GM23338 (cell line): ENCODE results near the gene NT5M. TPM values are rescaled to one million over a fixed set of nuclear protein-coding genes. Genes with fewer than 3 reads are reported as not detected.

Source experiments
- ATAC-seq: fragments of 200-7000 bp; cut with Tn5 transposase; 3 replicates; pipeline ENCODE4 v1.9.1; 2020
- DNase-seq: peaks from one replicate; pipeline ENCODE4 v3.0.0-alpha.2; 2015; ENCODE audit warnings: low spot score
- H2AFZ ChIP-seq: fragments of 200-600 bp; sonication (generic); 2 replicates; pipeline ENCODE4 v1.8.0; 2016; ENCODE audit warnings: antibody characterized with exemption, mild to moderate bottlenecking, moderate library complexity
- H3F3A ChIP-seq: fragments of 200-600 bp; sonication (generic); replicated peaks from 2 replicates; pipeline ENCODE4 v1.8.0; 2017; ENCODE audit warnings: antibody characterized with exemption, mixed run types, low read depth
- H3K27ac ChIP-seq: fragments of 200-600 bp; sonication (generic); 2 replicates; pipeline ENCODE4 v1.6.1; 2016; ENCODE audit warnings: low read depth
- H3K27me3 ChIP-seq: fragments of 200-600 bp; sonication (generic); 2 replicates; pipeline ENCODE4 v1.8.0; 2016; ENCODE audit warnings: mild to moderate bottlenecking, mixed run types, moderate library complexity; ENCODE audit not compliant: insufficient read depth
- H3K36me3 ChIP-seq: fragments of 200-600 bp; sonication (generic); 2 replicates; pipeline ENCODE4 v1.8.0; 2016; ENCODE audit warnings: mild to moderate bottlenecking; ENCODE audit not compliant: insufficient read depth
- H3K4me1 ChIP-seq: fragments of 200-600 bp; sonication (generic); 2 replicates; pipeline ENCODE4 v1.8.0; 2016; ENCODE audit warnings: mild to moderate bottlenecking, moderate library complexity; ENCODE audit not compliant: insufficient read depth
- H3K4me2 ChIP-seq: fragments of 200-600 bp; sonication (generic); 2 replicates; pipeline ENCODE4 v1.7.1; 2017; ENCODE audit warnings: mixed run types
- H3K4me3 ChIP-seq: fragments of 200-600 bp; sonication (generic); 2 replicates; pipeline ENCODE4 v1.6.1; 2016; ENCODE audit warnings: mixed run types
- H3K79me2 ChIP-seq: fragments of 200-600 bp; sonication (generic); replicated peaks from 2 replicates; pipeline ENCODE4 v1.8.0; 2017; ENCODE audit warnings: mild to moderate bottlenecking; ENCODE audit not compliant: insufficient read depth
- H3K9me2 ChIP-seq: fragments of 200-600 bp; sonication (generic); 2 replicates; pipeline ENCODE4 v1.8.0; 2017; ENCODE audit not compliant: insufficient read depth
- H4K20me1 ChIP-seq: fragments of 200-600 bp; sonication (generic); replicated peaks from 2 replicates; pipeline ENCODE4 v1.8.0; 2017; ENCODE audit warnings: mild to moderate bottlenecking; ENCODE audit not compliant: insufficient read depth
- H3K27ac Mint-ChIP-seq: 2 replicates; pipeline ENCODE4 v1.8.0; 2020; ENCODE audit warnings: inconsistent platforms, mild to moderate bottlenecking, moderate library complexity, mixed read lengths
- H3K27me3 Mint-ChIP-seq: 3 replicates; pipeline ENCODE4 v1.8.0; 2022; ENCODE audit warnings: low read depth, mild to moderate bottlenecking, moderate library complexity, mixed read lengths, inconsistent platforms; ENCODE audit not compliant: insufficient read depth, poor library complexity
- H3K36me3 Mint-ChIP-seq: 3 replicates; pipeline ENCODE4 v1.8.0; 2021; ENCODE audit warnings: low read depth, mild to moderate bottlenecking, inconsistent platforms, moderate library complexity, mixed read lengths
- H3K4me1 Mint-ChIP-seq: 3 replicates; pipeline ENCODE4 v1.8.0; 2020; ENCODE audit warnings: mild to moderate bottlenecking, inconsistent platforms, mixed read lengths
- H3K4me3 Mint-ChIP-seq: 3 replicates; pipeline ENCODE4 v1.8.0; 2021; ENCODE audit warnings: moderate library complexity, mild to moderate bottlenecking, inconsistent platforms, mixed read lengths
- H3K9me3 Mint-ChIP-seq: 3 replicates; pipeline ENCODE4 v1.8.0; 2020; ENCODE audit warnings: moderate library complexity, mild to moderate bottlenecking, inconsistent platforms, mixed read lengths
- EZH2 ChIP-seq: fragments of 200-600 bp; sonication (generic); IDR thresholded peaks from one replicate; pipeline ENCODE4 v1.8.0; 2017; ENCODE audit warnings: antibody characterized with exemption, mild to moderate bottlenecking, low read depth; ENCODE audit not compliant: unreplicated experiment
- EZH2phosphoT487 ChIP-seq: fragments of 200-600 bp; sonication (generic); IDR thresholded peaks from one replicate; pipeline ENCODE4 v1.8.1; 2018; ENCODE audit warnings: antibody characterized with exemption; ENCODE audit not compliant: unreplicated experiment
- JUNB ChIP-seq: IDR thresholded peaks from one replicate; pipeline ENCODE4 v1.6.1; 2016; ENCODE audit warnings: antibody characterized with exemption; ENCODE audit not compliant: unreplicated experiment
- NANOG ChIP-seq: IDR thresholded peaks from 2 replicates; pipeline ENCODE4 v1.6.1; 2016; ENCODE audit warnings: antibody characterized with exemption, borderline replicate concordance
- POLR2AphosphoS5 ChIP-seq: IDR thresholded peaks from 2 replicates; pipeline ENCODE4 v1.6.1; 2016; ENCODE audit warnings: antibody characterized with exemption, low read depth
- STAT1 ChIP-seq: IDR thresholded peaks from one replicate; pipeline ENCODE4 v1.6.1; 2016; ENCODE audit warnings: antibody characterized with exemption; ENCODE audit not compliant: unreplicated experiment
- ZNF114 ChIP-seq: fragments of 250-450 bp; sonication (Bioruptor Pico); IDR thresholded peaks from 2 replicates; pipeline ENCODE4 v1.5.0; 2020; ENCODE audit warnings: mild to moderate bottlenecking, moderate library complexity
- ZNF331 ChIP-seq: fragments of 250-450 bp; sonication (Bioruptor Pico); IDR thresholded peaks from 2 replicates; pipeline ENCODE4 v1.5.0; 2020; ENCODE audit warnings: low read depth, mild to moderate bottlenecking, moderate library complexity
- polyA plus RNA-seq: library from polyadenylated mRNA; unstranded; fragments of >200 nt; fragmentation: Nextera tagmentation; extraction: Ambion mirVana; gene quantifications from 2 replicates; pipeline ENCODE4 v1.2.1, GENCODE V29; 2016
- total RNA-seq: library from RNA; depleted of rRNA; stranded (reverse); fragments of >200 nt; shearing (Covaris generic); gene quantifications from 2 replicates; pipeline ENCODE4 v1.2.3, GENCODE V29; 2014
- TF ChIP-seq, protein P1 (sequence below): IDR thresholded peaks from 2 replicates; pipeline ENCODE4 v1.6.1; 2016; ENCODE audit warnings: antibody characterized with exemption
- TF ChIP-seq, protein P2 (sequence below), 2 experiments: fragments of 200-600 bp in 1 of 2; sonication (generic) in 1 of 2; conservative IDR thresholded peaks; 2 replicates each; pipeline versions ENCODE4 v1.5.1 to v1.6.1; 2016 to 2017; ENCODE audit warnings: antibody characterized with exemption in 2 of 2, low read depth in 2 of 2, mild to moderate bottlenecking in 2 of 2, moderate library complexity in 1 of 2
- TF ChIP-seq, protein P3 (sequence below): fragments of 250-450 bp; sonication (Bioruptor Pico); IDR thresholded peaks from 2 replicates; pipeline ENCODE4 v1.5.0; 2020; ENCODE audit warnings: mild to moderate bottlenecking, moderate library complexity

NT5M gene
- total and polyA plus RNA-seq, 2 experiments from 2014 or later, result 6.0 to 10.6 TPM

DNA sequence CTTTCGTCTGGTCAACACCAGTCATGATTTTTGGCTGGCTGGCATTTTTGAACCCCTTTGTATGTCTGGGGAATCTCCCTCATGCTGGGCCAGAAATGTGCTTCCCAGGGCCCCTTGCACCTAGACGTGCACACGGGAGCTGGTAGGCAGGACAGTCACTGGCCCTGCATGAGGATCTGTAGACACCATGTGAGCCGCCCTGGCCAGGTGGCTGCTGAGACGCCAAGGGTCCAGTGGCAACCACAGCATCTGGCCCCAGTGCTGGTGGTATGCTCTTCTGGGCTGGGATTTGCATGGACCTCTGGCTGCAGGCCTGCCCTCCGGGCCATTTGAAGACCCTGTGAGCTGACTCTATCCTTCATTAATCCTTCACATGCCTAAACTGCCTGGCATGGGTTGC, 67.5 kb downstream of the NT5M start:
- H4K20me1 ChIP-seq, result no peaks in the 10 kb centered on the region
- ATAC-seq (no peak), DNase-seq (no peak)
- no peak overlapping the region for H3K27ac ChIP-seq
- Mint-ChIP-seq H3K36me3 (no peaks in the 10 kb centered on the region), H3K27me3 (no peaks in the 10 kb centered on the region), H3K4me3 (no peak overlapping the region), H3K27ac (no peak overlapping the region), H3K9me3 (no peaks in the 10 kb centered on the region), H3K4me1 (no peaks in the 10 kb centered on the region; the same call in 2 of the 3 replicates)
- no peak for TF ChIP-seq JUNB
- no peak overlapping the region for H3K4me3 ChIP-seq
- H3K9me2 ChIP-seq, result no peaks in the 10 kb centered on the region
- H3K36me3 ChIP-seq, result no peaks in the 10 kb centered on the region
- H2AFZ ChIP-seq, result no peak overlapping the region
- no peaks in the 10 kb centered on the region for H3F3A ChIP-seq
- H3K79me2 ChIP-seq, result no peaks in the 10 kb centered on the region
- H3K4me1 ChIP-seq, result no peaks in the 10 kb centered on the region
- no peaks in the 10 kb centered on the region for H3K27me3 ChIP-seq
- H3K4me2 ChIP-seq, result no peak overlapping the region

DNA sequence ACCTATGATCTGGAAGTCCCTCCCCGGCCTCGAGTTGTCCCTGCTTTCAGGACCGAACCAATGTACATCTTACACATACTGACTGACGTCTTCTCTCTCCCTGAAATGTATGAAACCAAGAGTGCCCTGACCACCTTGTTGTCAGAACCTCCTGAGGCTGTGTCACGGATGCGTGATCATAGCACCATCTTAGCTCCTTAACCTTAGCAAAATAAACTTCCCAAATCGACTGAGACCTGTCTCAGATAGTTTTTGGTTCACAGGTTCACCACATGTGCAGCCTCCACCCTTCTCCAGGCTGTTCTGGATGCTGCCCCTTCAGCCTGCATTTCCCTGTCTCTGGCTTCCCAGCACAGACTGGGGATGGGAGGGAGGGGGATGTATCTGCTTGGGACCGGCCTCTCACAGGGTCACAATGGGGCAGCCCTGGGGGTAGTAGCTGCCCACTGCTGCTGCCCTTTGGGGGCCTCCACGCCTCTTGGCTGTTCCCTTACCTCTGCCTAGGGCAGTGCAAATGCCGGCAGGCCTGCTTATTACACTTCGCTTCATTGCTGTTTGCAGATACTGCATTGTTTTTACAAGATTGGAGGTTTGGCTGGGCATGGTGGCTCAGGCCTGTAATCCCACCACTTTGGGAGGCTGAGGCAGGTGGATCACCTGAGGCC, 69.8 kb downstream of the NT5M start:
- no peak overlapping the region for H2AFZ ChIP-seq
- H3K4me3 ChIP-seq, result no peak overlapping the region
- H3K36me3 Mint-ChIP-seq, result no peaks in the 10 kb centered on the region
- H3F3A ChIP-seq, result no peaks in the 10 kb centered on the region
- no peak for DNase-seq
- no peaks in the 10 kb centered on the region for H3K4me1 ChIP-seq
- H3K27me3 ChIP-seq, result no peaks in the 10 kb centered on the region
- no peak overlapping the region for H3K4me3 Mint-ChIP-seq
- H3K27ac Mint-ChIP-seq, result no peak overlapping the region
- H3K9me3 Mint-ChIP-seq, result no peaks in the 10 kb centered on the region
- peaks cover 6% of the 10 kb centered on the region for H3K27me3 Mint-ChIP-seq
- ATAC-seq, result no peak
- H3K27ac ChIP-seq, result no peak overlapping the region
- H3K79me2 ChIP-seq, result no peaks in the 10 kb centered on the region
- H3K4me1 Mint-ChIP-seq, result no peaks in the 10 kb centered on the region
- H3K36me3 ChIP-seq, result no peaks in the 10 kb centered on the region
- H4K20me1 ChIP-seq, result no peaks in the 10 kb centered on the region
- H3K9me2 ChIP-seq, result no peaks in the 10 kb centered on the region
- no peak overlapping the region for H3K4me2 ChIP-seq
- TF ChIP-seq, protein P1, sequence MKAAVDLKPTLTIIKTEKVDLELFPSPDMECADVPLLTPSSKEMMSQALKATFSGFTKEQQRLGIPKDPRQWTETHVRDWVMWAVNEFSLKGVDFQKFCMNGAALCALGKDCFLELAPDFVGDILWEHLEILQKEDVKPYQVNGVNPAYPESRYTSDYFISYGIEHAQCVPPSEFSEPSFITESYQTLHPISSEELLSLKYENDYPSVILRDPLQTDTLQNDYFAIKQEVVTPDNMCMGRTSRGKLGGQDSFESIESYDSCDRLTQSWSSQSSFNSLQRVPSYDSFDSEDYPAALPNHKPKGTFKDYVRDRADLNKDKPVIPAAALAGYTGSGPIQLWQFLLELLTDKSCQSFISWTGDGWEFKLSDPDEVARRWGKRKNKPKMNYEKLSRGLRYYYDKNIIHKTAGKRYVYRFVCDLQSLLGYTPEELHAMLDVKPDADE, result no peak
- no peak for TF ChIP-seq ZNF331 (CRISPR knock-in tag)
- TF ChIP-seq, protein P2, sequence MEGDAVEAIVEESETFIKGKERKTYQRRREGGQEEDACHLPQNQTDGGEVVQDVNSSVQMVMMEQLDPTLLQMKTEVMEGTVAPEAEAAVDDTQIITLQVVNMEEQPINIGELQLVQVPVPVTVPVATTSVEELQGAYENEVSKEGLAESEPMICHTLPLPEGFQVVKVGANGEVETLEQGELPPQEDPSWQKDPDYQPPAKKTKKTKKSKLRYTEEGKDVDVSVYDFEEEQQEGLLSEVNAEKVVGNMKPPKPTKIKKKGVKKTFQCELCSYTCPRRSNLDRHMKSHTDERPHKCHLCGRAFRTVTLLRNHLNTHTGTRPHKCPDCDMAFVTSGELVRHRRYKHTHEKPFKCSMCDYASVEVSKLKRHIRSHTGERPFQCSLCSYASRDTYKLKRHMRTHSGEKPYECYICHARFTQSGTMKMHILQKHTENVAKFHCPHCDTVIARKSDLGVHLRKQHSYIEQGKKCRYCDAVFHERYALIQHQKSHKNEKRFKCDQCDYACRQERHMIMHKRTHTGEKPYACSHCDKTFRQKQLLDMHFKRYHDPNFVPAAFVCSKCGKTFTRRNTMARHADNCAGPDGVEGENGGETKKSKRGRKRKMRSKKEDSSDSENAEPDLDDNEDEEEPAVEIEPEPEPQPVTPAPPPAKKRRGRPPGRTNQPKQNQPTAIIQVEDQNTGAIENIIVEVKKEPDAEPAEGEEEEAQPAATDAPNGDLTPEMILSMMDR (conservative IDR thresholded peaks at IDR 0.05; ENCODE audit: low read depth in 2 of 2), result no peak
- TF ChIP-seq STAT1, result no peak
- TF ChIP-seq, protein P3, sequence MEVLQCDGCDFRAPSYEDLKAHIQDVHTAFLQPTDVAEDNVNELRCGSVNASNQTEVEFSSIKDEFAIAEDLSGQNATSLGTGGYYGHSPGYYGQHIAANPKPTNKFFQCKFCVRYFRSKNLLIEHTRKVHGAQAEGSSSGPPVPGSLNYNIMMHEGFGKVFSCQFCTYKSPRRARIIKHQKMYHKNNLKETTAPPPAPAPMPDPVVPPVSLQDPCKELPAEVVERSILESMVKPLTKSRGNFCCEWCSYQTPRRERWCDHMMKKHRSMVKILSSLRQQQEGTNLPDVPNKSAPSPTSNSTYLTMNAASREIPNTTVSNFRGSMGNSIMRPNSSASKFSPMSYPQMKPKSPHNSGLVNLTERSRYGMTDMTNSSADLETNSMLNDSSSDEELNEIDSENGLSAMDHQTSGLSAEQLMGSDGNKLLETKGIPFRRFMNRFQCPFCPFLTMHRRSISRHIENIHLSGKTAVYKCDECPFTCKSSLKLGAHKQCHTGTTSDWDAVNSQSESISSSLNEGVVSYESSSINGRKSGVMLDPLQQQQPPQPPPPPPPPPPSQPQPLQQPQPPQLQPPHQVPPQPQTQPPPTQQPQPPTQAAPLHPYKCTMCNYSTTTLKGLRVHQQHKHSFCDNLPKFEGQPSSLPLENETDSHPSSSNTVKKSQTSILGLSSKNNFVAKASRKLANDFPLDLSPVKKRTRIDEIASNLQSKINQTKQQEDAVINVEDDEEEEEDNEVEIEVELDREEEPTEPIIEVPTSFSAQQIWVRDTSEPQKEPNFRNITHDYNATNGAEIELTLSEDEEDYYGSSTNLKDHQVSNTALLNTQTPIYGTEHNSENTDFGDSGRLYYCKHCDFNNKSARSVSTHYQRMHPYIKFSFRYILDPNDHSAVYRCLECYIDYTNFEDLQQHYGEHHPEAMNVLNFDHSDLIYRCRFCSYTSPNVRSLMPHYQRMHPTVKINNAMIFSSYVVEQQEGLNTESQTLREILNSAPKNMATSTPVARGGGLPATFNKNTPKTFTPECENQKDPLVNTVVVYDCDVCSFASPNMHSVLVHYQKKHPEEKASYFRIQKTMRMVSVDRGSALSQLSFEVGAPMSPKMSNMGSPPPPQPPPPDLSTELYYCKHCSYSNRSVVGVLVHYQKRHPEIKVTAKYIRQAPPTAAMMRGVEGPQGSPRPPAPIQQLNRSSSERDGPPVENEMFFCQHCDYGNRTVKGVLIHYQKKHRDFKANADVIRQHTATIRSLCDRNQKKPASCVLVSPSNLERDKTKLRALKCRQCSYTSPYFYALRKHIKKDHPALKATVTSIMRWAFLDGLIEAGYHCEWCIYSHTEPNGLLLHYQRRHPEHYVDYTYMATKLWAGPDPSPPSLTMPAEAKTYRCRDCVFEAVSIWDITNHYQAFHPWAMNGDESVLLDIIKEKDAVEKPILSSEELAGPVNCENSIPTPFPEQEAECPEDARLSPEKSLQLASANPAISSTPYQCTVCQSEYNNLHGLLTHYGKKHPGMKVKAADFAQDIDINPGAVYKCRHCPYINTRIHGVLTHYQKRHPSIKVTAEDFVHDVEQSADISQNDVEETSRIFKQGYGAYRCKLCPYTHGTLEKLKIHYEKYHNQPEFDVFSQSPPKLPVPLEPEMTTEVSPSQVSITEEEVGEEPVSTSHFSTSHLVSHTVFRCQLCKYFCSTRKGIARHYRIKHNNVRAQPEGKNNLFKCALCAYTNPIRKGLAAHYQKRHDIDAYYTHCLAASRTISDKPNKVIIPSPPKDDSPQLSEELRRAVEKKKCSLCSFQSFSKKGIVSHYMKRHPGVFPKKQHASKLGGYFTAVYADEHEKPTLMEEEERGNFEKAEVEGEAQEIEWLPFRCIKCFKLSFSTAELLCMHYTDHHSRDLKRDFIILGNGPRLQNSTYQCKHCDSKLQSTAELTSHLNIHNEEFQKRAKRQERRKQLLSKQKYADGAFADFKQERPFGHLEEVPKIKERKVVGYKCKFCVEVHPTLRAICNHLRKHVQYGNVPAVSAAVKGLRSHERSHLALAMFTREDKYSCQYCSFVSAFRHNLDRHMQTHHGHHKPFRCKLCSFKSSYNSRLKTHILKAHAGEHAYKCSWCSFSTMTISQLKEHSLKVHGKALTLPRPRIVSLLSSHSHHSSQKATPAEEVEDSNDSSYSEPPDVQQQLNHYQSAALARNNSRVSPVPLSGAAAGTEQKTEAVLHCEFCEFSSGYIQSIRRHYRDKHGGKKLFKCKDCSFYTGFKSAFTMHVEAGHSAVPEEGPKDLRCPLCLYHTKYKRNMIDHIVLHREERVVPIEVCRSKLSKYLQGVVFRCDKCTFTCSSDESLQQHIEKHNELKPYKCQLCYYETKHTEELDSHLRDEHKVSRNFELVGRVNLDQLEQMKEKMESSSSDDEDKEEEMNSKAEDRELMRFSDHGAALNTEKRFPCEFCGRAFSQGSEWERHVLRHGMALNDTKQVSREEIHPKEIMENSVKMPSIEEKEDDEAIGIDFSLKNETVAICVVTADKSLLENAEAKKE, result no peak
- no peak for TF ChIP-seq POLR2AphosphoS5
- TF ChIP-seq JUNB, result no peak
- TF ChIP-seq EZH2, result no peak
- TF ChIP-seq EZH2phosphoT487, result no peak
- no peak for TF ChIP-seq NANOG
- TF ChIP-seq ZNF114 (CRISPR knock-in tag), result no peak
